K562 (cell line): ENCODE results near the gene B3GAT2. TPM values are rescaled to one million over a fixed set of nuclear protein-coding genes. Genes with fewer than 3 reads are reported as not detected.

Experiments used
- ATAC-seq: fragments of 200-7000 bp; cut with Tn5 transposase; 3 replicates; pipeline ENCODE4 v1.9.1; 2020; ENCODE audit warnings: moderate library complexity
- BruUV-seq: library from RNA; stranded (reverse); fragments of 400-500 nt; replicated peaks from 2 replicates; lab custom pipeline; 2021; lab: Mats Ljungman, UMichigan
- CTCF ChIA-PET: fragments of 300-600 bp; formaldehyde crosslinking; extraction: SDS; loops from one replicate; lab custom pipeline; 2021; ENCODE audit warnings: low intra/inter-chr PET ratio; lab: Yijun Ruan, JAX
- POLR2A ChIA-PET: fragments of 300-600, 350-650 bp; sonication (Branson Sonifier 250); formaldehyde crosslinking; extraction: SDS; loops from one replicate; lab custom pipeline; 2021; ENCODE audit warnings: antibody characterized with exemption, inconsistent platforms; lab: Yijun Ruan, JAX
- DNase-seq, 4 experiments: peaks; one replicate each; pipeline versions ENCODE4 v3.0.0 to v3.0.0-alpha.2; 2011 to 2018; ENCODE audit warnings: low spot score in 3 of 4, mixed read lengths in 3 of 4; ENCODE audit errors: extremely low read depth in 1 of 4
- FAIRE-seq: peaks from 2 replicates; lab custom pipeline; 2011; peaks lifted over from hg19 to GRCh38; lab: Jason Lieb, UNC
- H2AFZ ChIP-seq: 2 replicates; pipeline ENCODE4 v1.6.0; 2011; ENCODE audit warnings: low read depth, low read length, control low read depth, inconsistent platforms
- H3K27ac ChIP-seq: fragments of 200-600 bp; 3 replicates; pipeline ENCODE4 v1.8.0; 2011; ENCODE audit warnings: low read depth, mild to moderate bottlenecking, control low read depth, inconsistent platforms, low read length, moderate library complexity, mixed read lengths; ENCODE audit errors: extremely low read depth
- H3K27me3 ChIP-seq, 2 experiments: fragments of 300-600 bp in 1 of 2; 2 replicates in 1 of 2; 3 replicates in 1 of 2; pipeline versions ENCODE4 v1.6.0 to v1.8.0; 2011; ENCODE audit warnings: inconsistent platforms in 2 of 2, low read length in 2 of 2, mild to moderate bottlenecking in 1 of 2, mixed read lengths in 1 of 2, moderate library complexity in 1 of 2; ENCODE audit not compliant: control insufficient read depth in 2 of 2, insufficient read depth in 2 of 2
- H3K36me3 ChIP-seq: fragments of 300-600 bp; 3 replicates; pipeline ENCODE4 v1.8.0; 2011; ENCODE audit warnings: mild to moderate bottlenecking, low read length, inconsistent platforms; ENCODE audit not compliant: control insufficient read depth, insufficient read depth
- H3K4me1 ChIP-seq, 2 experiments: fragments of 200-600 bp in 1 of 2; replicated peaks in 1 of 2; 2 replicates in 1 of 2; 3 replicates in 1 of 2; pipeline versions ENCODE4 v1.5.1 to v1.8.0; 2011; ENCODE audit warnings: inconsistent platforms in 2 of 2, low read length in 2 of 2, mild to moderate bottlenecking in 1 of 2, mixed read lengths in 1 of 2, moderate library complexity in 1 of 2; ENCODE audit not compliant: control insufficient read depth in 2 of 2, insufficient read depth in 2 of 2
- H3K4me2 ChIP-seq: 2 replicates; pipeline ENCODE4 v1.6.1; 2011; ENCODE audit warnings: low read length, control low read depth, inconsistent platforms, mixed read lengths; ENCODE audit not compliant: insufficient read depth
- H3K4me3 ChIP-seq: fragments of 200-600 bp; sonication (generic), shearing (Covaris generic); 2 replicates; pipeline ENCODE4 v1.5.1; 2016; ENCODE audit warnings: control low read depth, inconsistent platforms
- H3K79me2 ChIP-seq: fragments of 200-600 bp; 3 replicates; pipeline ENCODE4 v1.8.0; 2011; ENCODE audit warnings: low read length, inconsistent platforms; ENCODE audit not compliant: control insufficient read depth, insufficient read depth
- H3K9ac ChIP-seq, 2 experiments: 2 replicates each; pipeline versions ENCODE4 v1.6.0 to v1.6.1; 2011; ENCODE audit warnings: low read depth in 2 of 2, low read length in 2 of 2, control low read depth in 1 of 2, inconsistent platforms in 1 of 2, mild to moderate bottlenecking in 1 of 2, mixed read lengths in 1 of 2; ENCODE audit not compliant: insufficient read depth in 1 of 2
- H3K9me1 ChIP-seq: one replicate; pipeline ENCODE4 v1.6.0; 2011; ENCODE audit warnings: inconsistent platforms, mild to moderate bottlenecking, low read length, moderate library complexity; ENCODE audit not compliant: control insufficient read depth, insufficient read depth
- H3K9me3 ChIP-seq: replicated peaks from 2 replicates; pipeline ENCODE4 v1.5.1; 2011; ENCODE audit warnings: low read depth, low read length, inconsistent platforms; ENCODE audit not compliant: control insufficient read depth, insufficient read depth
- H4K20me1 ChIP-seq: replicated peaks from 2 replicates; pipeline ENCODE4 v1.6.1; 2011; ENCODE audit warnings: low read length, inconsistent platforms, mixed read lengths; ENCODE audit not compliant: control insufficient read depth, insufficient read depth
- C11orf30 ChIP-seq: fragments of 450-650 bp; IDR thresholded peaks from 2 replicates; pipeline ENCODE4 v1.6.1; 2016; ENCODE audit warnings: low read depth, mild to moderate bottlenecking
- FOXJ3 ChIP-seq: sonication (generic); formaldehyde crosslinking; IDR thresholded peaks from 2 replicates; pipeline ENCODE4 v1.4.0; 2020; ENCODE audit warnings: mild to moderate bottlenecking, missing genetic modification reagents
- HNRNPL ChIP-seq: fragments of 200-400 bp; formaldehyde crosslinking; IDR thresholded peaks from 2 replicates; pipeline ENCODE4 v1.6.1; 2017; ENCODE audit warnings: low read depth, mild to moderate bottlenecking, low read length
- XRCC5 ChIP-seq: fragments of 200-400 bp; formaldehyde crosslinking; IDR thresholded peaks from 2 replicates; pipeline ENCODE4 v1.6.1; 2017; ENCODE audit warnings: low read depth, mild to moderate bottlenecking, low read length
- ZNF217 ChIP-seq: sonication (generic); formaldehyde crosslinking; IDR thresholded peaks from 2 replicates; pipeline ENCODE4 v1.8.0; 2022; ENCODE audit warnings: mild to moderate bottlenecking, missing genetic modification reagents
- ZNF707 ChIP-seq: fragments of 250-450 bp; sonication (Bioruptor Pico); conservative IDR thresholded peaks from 2 replicates; pipeline ENCODE4 v1.8.0; 2022; ENCODE audit warnings: inconsistent platforms, mild to moderate bottlenecking, moderate library complexity
- WGBS: fragments of 100-300 bp; shearing (Covaris generic); methylation state at CpG from one replicate; pipeline ENCODE4 v1.1.6; 2016; ENCODE audit warnings: low coverage, mixed read lengths; ENCODE audit not compliant: insufficient coverage; ENCODE audit errors: missing lambda C conversion rate; 5-methylcytosine and 5-hydroxymethylcytosine counted together
- in situ Hi-C: fragments of 300-500 bp; cut with MboI; formaldehyde crosslinking; loops from 4 replicates; pipeline ENCODE4 v1.15.0; 2018; ENCODE audit warnings: inconsistent platforms, mixed read lengths
- intact Hi-C: fragments of 100-400 bp; cut with micrococcal nuclease; formaldehyde crosslinking; loops from 2 replicates; pipeline ENCODE4 v1.14.2; 2022
- polyA plus RNA-seq, 8 experiments: library from polyadenylated mRNA; depleted of rRNA in 4 of 8; stranded (reverse) in 5 of 8; unstranded in 3 of 8; fragments of >200 nt; fragmentation: Nextera tagmentation in 2 of 8; fragmentation: Illumina TruSeq in 1 of 8; extraction: Ambion mirVana in 2 of 8; extraction: Trizol in 1 of 8; gene quantifications; 2 replicates each; pipeline versions ENCODE4 v1.2.1 to v1.2.3, GENCODE V29; 2011 to 2014; ENCODE audit warnings: inconsistent platforms in 1 of 8, missing spikeins in 1 of 8
- total RNA-seq, 7 experiments: library from RNA; depleted of rRNA in 6 of 7; stranded (reverse); fragments of >200 nt in 6 of 7; fragmentation: Illumina TruSeq in 2 of 7; extraction: Trizol in 2 of 7; gene quantifications; 2 replicates each; pipeline versions ENCODE4 v1.2.1 to v1.2.3, GENCODE V29; 2011 to 2021; ENCODE audit warnings: low replicate concordance in 1 of 7
- TF ChIP-seq, protein P1 (sequence below): fragments of 450-650 bp; formaldehyde crosslinking; IDR thresholded peaks from 2 replicates; pipeline ENCODE4 v1.4.0; 2022; ENCODE audit warnings: missing genetic modification characterization
- TF ChIP-seq, protein P2 (sequence below): fragments of 450-650 bp; IDR thresholded peaks from 2 replicates; pipeline ENCODE4 v1.6.1; 2017; ENCODE audit warnings: antibody characterized with exemption, mild to moderate bottlenecking

The B3GAT2 gene
- total and polyA plus RNA-seq, 9 of the 15 experiments (the other 6 are each of a cell fraction or from before 2014, with no cell fraction given): 0.01 to 0.43 (median 0.04) TPM; not detected in 4

DNA sequence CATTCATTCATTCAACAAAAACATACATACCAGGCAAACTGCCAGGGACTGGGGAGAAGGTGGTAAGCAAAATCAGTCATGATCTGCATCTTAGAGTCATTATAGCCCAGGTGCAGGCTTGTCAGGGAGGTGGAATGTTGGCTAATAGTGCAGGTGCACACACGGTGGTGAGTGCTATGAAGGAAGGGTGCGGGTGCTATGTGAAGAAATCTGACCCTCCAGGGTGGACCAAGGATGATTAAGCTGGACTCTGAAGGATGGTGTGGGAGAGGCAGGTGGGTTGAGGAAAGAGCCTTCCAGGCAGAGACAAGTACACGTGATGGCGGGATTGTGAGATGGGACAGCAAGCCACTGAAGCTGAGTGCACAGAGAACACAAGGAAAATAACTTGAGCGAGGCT lies 77.4 kb downstream of the B3GAT2 start:
- Histone ChIP-seq H3K4me1 (no peaks in the 10 kb centered on the region), H3K9me1 (no peaks in the 10 kb centered on the region), H3K79me2 (no peaks in the 10 kb centered on the region), H3K9me3 (no peaks in the 10 kb centered on the region; the same call in 1 of the 2 replicates), H3K36me3 (no peaks in the 10 kb centered on the region), H3K9ac (no peak overlapping the region), H4K20me1 (no peaks in the 10 kb centered on the region), H2AFZ (no peak overlapping the region), H3K27me3 (peaks cover 2 to 9% of the 10 kb centered on the region in 2 experiments; a peak in 3 of 5 replicates), H3K4me3 (no peak overlapping the region), H3K4me2 (no peak overlapping the region), H3K27ac (no peak overlapping the region)
- FAIRE-seq: no peak
- 2% methylated on average over 4 of the region's 5 CpGs for WGBS
- in situ Hi-C loops (loop anchor here (25.0 kb wide), 1 partner anchor 342 kb away; no protein-coding TSS in a partner anchor), intact Hi-C loops (no loop called here)
- TF ChIP-seq, protein P1, sequence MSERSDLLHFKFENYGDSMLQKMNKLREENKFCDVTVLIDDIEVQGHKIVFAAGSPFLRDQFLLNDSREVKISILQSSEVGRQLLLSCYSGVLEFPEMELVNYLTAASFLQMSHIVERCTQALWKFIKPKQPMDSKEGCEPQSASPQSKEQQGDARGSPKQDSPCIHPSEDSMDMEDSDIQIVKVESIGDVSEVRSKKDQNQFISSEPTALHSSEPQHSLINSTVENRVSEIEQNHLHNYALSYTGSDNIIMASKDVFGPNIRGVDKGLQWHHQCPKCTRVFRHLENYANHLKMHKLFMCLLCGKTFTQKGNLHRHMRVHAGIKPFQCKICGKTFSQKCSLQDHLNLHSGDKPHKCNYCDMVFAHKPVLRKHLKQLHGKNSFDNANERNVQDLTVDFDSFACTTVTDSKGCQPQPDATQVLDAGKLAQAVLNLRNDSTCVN (CRISPR knock-in tag): no peak
- TF ChIP-seq C11orf30 (no peak), HNRNPL (no peak), ZNF707 (CRISPR knock-in tag) (no peak), ZNF217 (no peak), XRCC5 (no peak), FOXJ3 (no peak)
- TF ChIP-seq, protein P2, sequence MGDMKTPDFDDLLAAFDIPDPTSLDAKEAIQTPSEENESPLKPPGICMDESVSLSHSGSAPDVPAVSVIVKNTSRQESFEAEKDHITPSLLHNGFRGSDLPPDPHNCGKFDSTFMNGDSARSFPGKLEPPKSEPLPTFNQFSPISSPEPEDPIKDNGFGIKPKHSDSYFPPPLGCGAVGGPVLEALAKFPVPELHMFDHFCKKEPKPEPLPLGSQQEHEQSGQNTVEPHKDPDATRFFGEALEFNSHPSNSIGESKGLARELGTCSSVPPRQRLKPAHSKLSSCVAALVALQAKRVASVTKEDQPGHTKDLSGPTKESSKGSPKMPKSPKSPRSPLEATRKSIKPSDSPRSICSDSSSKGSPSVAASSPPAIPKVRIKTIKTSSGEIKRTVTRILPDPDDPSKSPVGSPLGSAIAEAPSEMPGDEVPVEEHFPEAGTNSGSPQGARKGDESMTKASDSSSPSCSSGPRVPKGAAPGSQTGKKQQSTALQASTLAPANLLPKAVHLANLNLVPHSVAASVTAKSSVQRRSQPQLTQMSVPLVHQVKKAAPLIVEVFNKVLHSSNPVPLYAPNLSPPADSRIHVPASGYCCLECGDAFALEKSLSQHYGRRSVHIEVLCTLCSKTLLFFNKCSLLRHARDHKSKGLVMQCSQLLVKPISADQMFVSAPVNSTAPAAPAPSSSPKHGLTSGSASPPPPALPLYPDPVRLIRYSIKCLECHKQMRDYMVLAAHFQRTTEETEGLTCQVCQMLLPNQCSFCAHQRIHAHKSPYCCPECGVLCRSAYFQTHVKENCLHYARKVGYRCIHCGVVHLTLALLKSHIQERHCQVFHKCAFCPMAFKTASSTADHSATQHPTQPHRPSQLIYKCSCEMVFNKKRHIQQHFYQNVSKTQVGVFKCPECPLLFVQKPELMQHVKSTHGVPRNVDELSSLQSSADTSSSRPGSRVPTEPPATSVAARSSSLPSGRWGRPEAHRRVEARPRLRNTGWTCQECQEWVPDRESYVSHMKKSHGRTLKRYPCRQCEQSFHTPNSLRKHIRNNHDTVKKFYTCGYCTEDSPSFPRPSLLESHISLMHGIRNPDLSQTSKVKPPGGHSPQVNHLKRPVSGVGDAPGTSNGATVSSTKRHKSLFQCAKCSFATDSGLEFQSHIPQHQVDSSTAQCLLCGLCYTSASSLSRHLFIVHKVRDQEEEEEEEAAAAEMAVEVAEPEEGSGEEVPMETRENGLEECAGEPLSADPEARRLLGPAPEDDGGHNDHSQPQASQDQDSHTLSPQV: no peak
- no TSS peak for BruUV-seq
- ATAC-seq: no peak
- POLR2A ChIA-PET: no interaction called here
- CTCF ChIA-PET: no interaction called here
- no peak for DNase-seq
